Sigmoid colon (tissue), 7 donors: ENCODE results near the gene ZNF844. TPM values are rescaled to one million over a fixed set of nuclear protein-coding genes. Genes with fewer than 3 reads are reported as not detected.
"Not testable (repeated sequence)": the region's sequence is repeated elsewhere in the genome, so short reads cannot be mapped to it uniquely, and the experiment has no call there.

Source experiments
- DNase-seq: peaks from one replicate; pipeline ENCODE4 v3.0.0-alpha.2; 2019
- H3K27ac ChIP-seq, 4 donors: fragments of 200-600 bp; sonication (generic); one replicate each; pipeline ENCODE4 v1.5.1; 2016 to 2019; ENCODE audit warnings: mild to moderate bottlenecking in 1 of 4
- H3K27me3 ChIP-seq, 3 donors: fragments of 200-600 bp; sonication (generic); one replicate each; pipeline ENCODE4 v1.5.1; 2019; ENCODE audit warnings: mild to moderate bottlenecking in 1 of 3
- H3K36me3 ChIP-seq, 4 donors: fragments of 200-600 bp; sonication (generic); one replicate each; pipeline ENCODE4 v1.5.1; 2016 to 2019
- H3K4me1 ChIP-seq, 4 donors: fragments of 200-600 bp; sonication (generic); one replicate each; pipeline ENCODE4 v1.5.1; 2017 to 2019
- H3K4me3 ChIP-seq, 4 donors: fragments of 200-600 bp; sonication (generic); one replicate each; pipeline ENCODE4 v1.5.1; 2017 to 2019; ENCODE audit warnings: mild to moderate bottlenecking in 2 of 4, moderate library complexity in 1 of 4
- H3K9me3 ChIP-seq, 4 donors: fragments of 200-600 bp in 3 of 4; sonication (generic) in 3 of 4; one replicate each; pipeline versions ENCODE4 v1.5.1 to v1.6.1; 2013 to 2019
- CTCF ChIP-seq, 4 experiments: fragments of 450-650 bp in 3 of 4; fragments of 200-600 bp in 1 of 4; IDR thresholded peaks; one replicate each; pipeline ENCODE4 v1.5.1; 2016 to 2019; ENCODE audit warnings: antibody characterized with exemption in 4 of 4, mild to moderate bottlenecking in 3 of 4, moderate library complexity in 2 of 4
- EP300 ChIP-seq, 4 donors: sonication (generic); formaldehyde crosslinking; IDR thresholded peaks; one replicate each; pipeline ENCODE4 v1.6.1; 2017; ENCODE audit warnings: antibody characterized with exemption in 4 of 4
- POLR2A ChIP-seq, 2 donors: fragments of 450-650 bp; IDR thresholded peaks; one replicate each; pipeline ENCODE4 v1.6.1; 2016; ENCODE audit warnings: antibody characterized with exemption in 2 of 2, mild to moderate bottlenecking in 2 of 2, moderate library complexity in 2 of 2
- POLR2AphosphoS5 ChIP-seq, 4 donors: sonication (generic); formaldehyde crosslinking; IDR thresholded peaks; one replicate each; pipeline ENCODE4 v1.6.1; 2017; ENCODE audit warnings: antibody characterized with exemption in 4 of 4
- WGBS, 2 donors: extraction: QIAGEN DNeasy Blood & Tissue Kit; methylation state at CpG; one replicate each; pipeline ENCODE4 v1.1.7; 2013; 5-methylcytosine and 5-hydroxymethylcytosine counted together
- intact Hi-C: fragments of 100-400 bp; cut with DNase I; formaldehyde crosslinking; loops from one replicate; pipeline ENCODE4 v1.15.1; 2023
- polyA plus RNA-seq, 3 donors: library from polyadenylated mRNA; stranded (reverse); fragments of 200-250 nt; gene quantifications; one replicate each; pipeline ENCODE4 v1.2.3, GENCODE V29; 2013
- total RNA-seq, 4 donors: library from RNA; depleted of rRNA; stranded (reverse); fragments of >200 nt; gene quantifications; one replicate each; pipeline ENCODE4 v1.1.0, GENCODE V29; 2016
- donor health status: healthy with polysubstance abuse.
- donor health status: Bipolar disorder and iron deficiency.
- donor health status: healthy.

The ZNF844 gene
- total and polyA plus RNA-seq, 7 donors = 2.4 to 13.2 (median 6.8) TPM

- H3K36me3 ChIP-seq = peaks cover 0 to under 1% (median 0%) of the 10 kb centered on the region in 4 donors
- intact Hi-C loops = loop anchor here (5.0 kb wide), 1 partner anchor 36 kb away; no protein-coding TSS in a partner anchor
Observed at GRCh38 chr19:12092956-12093355, 28.4 kb downstream of the ZNF844 start.

GRCh38 chr19:12093777-12094176 lies 29.2 kb downstream of the ZNF844 start:
- TF ChIP-seq EP300 (IDR thresholded peaks at IDR 0.05) = no peak

More at GRCh38 chr19:12092956-12093355, 28.4 kb downstream of the ZNF844 start:
- Histone ChIP-seq H3K9me3 (no peaks in the 10 kb centered on the region), H3K4me1 (peaks cover 0 to 12% (median 8%) of the 10 kb centered on the region in 4 donors), H3K27ac (peak overlapping the region; percentile 79 to 86 (median 80)), H3K27me3 (no peaks in the 10 kb centered on the region), H3K4me3 (peak overlapping the region; percentile 51 to 78 (median 71))
- TF ChIP-seq POLR2A (IDR thresholded peaks at IDR 0.05) (no peak), EP300 (IDR thresholded peaks at IDR 0.05) (no peak), POLR2AphosphoS5 (IDR thresholded peaks at IDR 0.05) (no peak), CTCF (IDR thresholded peaks at IDR 0.05) (no peak)
- WGBS, 2 donors = 28 to 54% methylated on average over 10 of the region's 10 CpGs
- DNase-seq = no peak

GRCh38 chr19:12095111-12095790 lies 30.7 kb downstream of the ZNF844 start:
- TF ChIP-seq EP300 (IDR thresholded peaks at IDR 0.05) (no peak), CTCF (IDR thresholded peaks at IDR 0.05) (no peak), POLR2A (IDR thresholded peaks at IDR 0.05) (no peak), POLR2AphosphoS5 (IDR thresholded peaks at IDR 0.05) (no peak)
- H3K9me3 ChIP-seq = no peaks in the 10 kb centered on the region
- H3K27me3 ChIP-seq = no peaks in the 10 kb centered on the region
- H3K36me3 ChIP-seq = peaks cover 0 to 5% (median 2%) of the 10 kb centered on the region in 4 donors
- H3K4me1 ChIP-seq = peaks cover 0 to 12% (median 8%) of the 10 kb centered on the region in 4 donors
- H3K27ac ChIP-seq = no peak overlapping the region
- intact Hi-C loops = no loop called here
- no peak for DNase-seq
- no peak overlapping the region for H3K4me3 ChIP-seq
- WGBS, 2 donors = 97 to 98% methylated on average over 4 of the region's 4 CpGs

More at GRCh38 chr19:12093777-12094176, 29.2 kb downstream of the ZNF844 start:
- 84 to 92% methylated on average over 3 of the region's 3 CpGs for WGBS, 2 donors
- DNase-seq = no peak
- Histone ChIP-seq H3K36me3 (peaks cover 0 to 5% (median 2%) of the 10 kb centered on the region in 4 donors), H3K27ac (no peak overlapping the region), H3K9me3 (no peaks in the 10 kb centered on the region), H3K4me3 (no peak overlapping the region), H3K27me3 (no peaks in the 10 kb centered on the region), H3K4me1 (peaks cover 0 to 12% (median 8%) of the 10 kb centered on the region in 4 donors)
- intact Hi-C loops = loop anchor here (5.0 kb wide), 1 partner anchor 36 kb away; no protein-coding TSS in a partner anchor

DNA sequence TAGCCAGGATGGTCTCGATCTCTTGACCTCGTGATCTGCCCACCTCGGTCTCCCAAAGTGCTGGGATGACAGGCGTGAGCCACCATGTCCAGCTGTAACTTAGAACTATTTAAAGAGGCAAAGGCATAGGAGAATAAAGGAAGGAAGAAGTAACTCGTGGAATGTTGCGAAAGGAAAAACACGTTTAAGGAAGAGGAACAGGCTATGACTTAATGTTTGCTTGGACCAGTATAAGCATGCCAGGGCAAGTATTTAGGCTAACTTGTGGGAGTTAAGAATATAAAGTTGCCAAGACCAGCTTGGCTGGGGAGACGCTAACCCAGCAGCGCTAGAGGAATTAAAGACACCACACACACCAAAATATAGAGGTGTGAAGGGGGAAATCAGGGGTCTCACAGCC lies 33.5 kb downstream of the ZNF844 start:
- Histone ChIP-seq H3K27me3 (no peaks in the 10 kb centered on the region), H3K4me3 (no peak overlapping the region), H3K4me1 (peaks cover 0 to 7% (median 3%) of the 10 kb centered on the region in 4 donors), H3K27ac (no peak overlapping the region), H3K9me3 (no peaks in the 10 kb centered on the region), H3K36me3 (peaks cover 0 to 5% (median 2%) of the 10 kb centered on the region in 4 donors)
- WGBS, 2 donors = 93 to 95% methylated on average over 9 of the region's 9 CpGs
- no peak for DNase-seq
- no peak for TF ChIP-seq POLR2A (IDR thresholded peaks at IDR 0.05)
- TF ChIP-seq POLR2AphosphoS5 (IDR thresholded peaks at IDR 0.05) = no peak
- no peak for TF ChIP-seq EP300 (IDR thresholded peaks at IDR 0.05)
- TF ChIP-seq CTCF (IDR thresholded peaks at IDR 0.05) = no peak
- intact Hi-C loops = no loop called here

DNA sequence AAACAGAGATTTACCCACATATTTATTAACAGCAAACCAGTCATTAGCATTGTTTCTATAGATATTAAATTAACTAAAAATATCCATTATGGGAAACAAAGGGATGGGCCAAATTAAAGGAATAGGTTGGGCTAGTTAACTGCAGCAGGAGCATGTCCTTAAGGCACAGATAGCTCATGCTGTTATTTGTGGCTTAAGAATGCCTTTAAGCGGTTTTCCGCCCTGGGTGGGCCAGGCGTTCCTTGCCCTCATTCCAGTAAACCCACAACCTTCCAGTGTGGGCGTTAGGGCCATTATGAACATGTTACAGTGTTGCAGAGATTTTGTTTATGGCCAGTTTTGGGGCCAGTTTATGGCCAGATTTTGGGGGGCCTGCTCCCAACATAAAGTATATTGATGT lies 39.4 kb downstream of the ZNF844 start:
- intact Hi-C loops, H3K9me3 ChIP-seq, DNase-seq, H3K27me3 ChIP-seq, H3K27ac ChIP-seq, H3K4me1 ChIP-seq, H3K36me3 ChIP-seq, H3K4me3 ChIP-seq: not testable (repeated sequence)
- 92 to 98% methylated on average over 4 of the region's 4 CpGs for WGBS, 2 donors
